ENCODE results near the gene GIT1.

GRCh38 chr17:29584452-29585079, 4.9 kb downstream of the GIT1 start:
- no peak for TF ChIP-seq POLR2A (IDR thresholded peaks at IDR 0.05)
- TF ChIP-seq, protein P1, sequence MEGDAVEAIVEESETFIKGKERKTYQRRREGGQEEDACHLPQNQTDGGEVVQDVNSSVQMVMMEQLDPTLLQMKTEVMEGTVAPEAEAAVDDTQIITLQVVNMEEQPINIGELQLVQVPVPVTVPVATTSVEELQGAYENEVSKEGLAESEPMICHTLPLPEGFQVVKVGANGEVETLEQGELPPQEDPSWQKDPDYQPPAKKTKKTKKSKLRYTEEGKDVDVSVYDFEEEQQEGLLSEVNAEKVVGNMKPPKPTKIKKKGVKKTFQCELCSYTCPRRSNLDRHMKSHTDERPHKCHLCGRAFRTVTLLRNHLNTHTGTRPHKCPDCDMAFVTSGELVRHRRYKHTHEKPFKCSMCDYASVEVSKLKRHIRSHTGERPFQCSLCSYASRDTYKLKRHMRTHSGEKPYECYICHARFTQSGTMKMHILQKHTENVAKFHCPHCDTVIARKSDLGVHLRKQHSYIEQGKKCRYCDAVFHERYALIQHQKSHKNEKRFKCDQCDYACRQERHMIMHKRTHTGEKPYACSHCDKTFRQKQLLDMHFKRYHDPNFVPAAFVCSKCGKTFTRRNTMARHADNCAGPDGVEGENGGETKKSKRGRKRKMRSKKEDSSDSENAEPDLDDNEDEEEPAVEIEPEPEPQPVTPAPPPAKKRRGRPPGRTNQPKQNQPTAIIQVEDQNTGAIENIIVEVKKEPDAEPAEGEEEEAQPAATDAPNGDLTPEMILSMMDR (IDR thresholded peaks at IDR 0.05) = no peak
